ENCODE measurements around the gene FAM229A.

Gene FAM229A

GRCh38 chr1:32394141-32394889, 32.0 kb upstream of the FAM229A start, which contains the start of gene BSDC1:
Gene BSDC1 (minus strand): TSS chr1:32394441. CDS start chr1:32394414, 27 bp downstream.
- peak within 1 kb of the TSS; percentile 88 for H3K4me3 ChIP-seq (ENCODE audit: low read length)
- H3K27ac ChIP-seq (ENCODE audit: low read length): peak within 1 kb of the TSS; percentile 79
- H3K27me3 ChIP-seq (ENCODE audit: control insufficient read depth, insufficient read depth, low read length): no peaks in the 10 kb centered on the region
- H3K9me3 ChIP-seq (ENCODE audit: control insufficient read depth, low read depth, low read length): no peaks in the 10 kb centered on the region
- peaks cover 8% of the 10 kb centered on the region for H3K4me1 ChIP-seq (ENCODE audit: control insufficient read depth, low read depth, low read length)
- H3K9ac ChIP-seq (ENCODE audit: low read length): peak within 1 kb of the TSS; percentile 84
- peaks cover 11% of the 10 kb centered on the region for H3K36me3 ChIP-seq (ENCODE audit: control insufficient read depth, low read depth, low read length)

- Histone ChIP-seq H3K36me3 (ENCODE audit: control insufficient read depth, low read depth, low read length) (peaks cover 14% of the 10 kb centered on the region), H3K9me3 (ENCODE audit: control insufficient read depth, low read depth, low read length) (no peaks in the 10 kb centered on the region), H3K27me3 (ENCODE audit: control insufficient read depth, insufficient read depth, low read length) (no peaks in the 10 kb centered on the region), H3K4me3 (ENCODE audit: low read length) (peak overlapping the region; percentile 88), H3K9ac (ENCODE audit: low read length) (peak overlapping the region; percentile 84), H3K27ac (ENCODE audit: low read length) (peak overlapping the region; percentile 78), H3K4me1 (ENCODE audit: control insufficient read depth, low read depth, low read length) (peaks cover 8% of the 10 kb centered on the region)
These were observed 31.5 kb upstream of the FAM229A start for GRCh38 chr1:32393832-32394140.

GRCh38 chr1:32393136-32393535, 30.9 kb upstream of the FAM229A start:
- Histone ChIP-seq H3K9ac (ENCODE audit: low read length) (peak overlapping the region; percentile 84), H3K27me3 (ENCODE audit: control insufficient read depth, insufficient read depth, low read length) (no peaks in the 10 kb centered on the region), H3K4me3 (ENCODE audit: low read length) (peak overlapping the region; percentile 88), H3K9me3 (ENCODE audit: control insufficient read depth, low read depth, low read length) (no peaks in the 10 kb centered on the region), H3K27ac (ENCODE audit: low read length) (no peak overlapping the region), H3K36me3 (ENCODE audit: control insufficient read depth, low read depth, low read length) (peaks cover 18% of the 10 kb centered on the region), H3K4me1 (ENCODE audit: control insufficient read depth, low read depth, low read length) (peaks cover 8% of the 10 kb centered on the region)

- H3K4me3 ChIP-seq (ENCODE audit: low read length): no peak overlapping the region
- peaks cover 8% of the 10 kb centered on the region for H3K4me1 ChIP-seq (ENCODE audit: control insufficient read depth, low read depth, low read length)
- H3K9me3 ChIP-seq (ENCODE audit: control insufficient read depth, low read depth, low read length): no peaks in the 10 kb centered on the region
- H3K9ac ChIP-seq (ENCODE audit: low read length): no peak overlapping the region
- no peak overlapping the region for H3K27ac ChIP-seq (ENCODE audit: low read length)
- no peaks in the 10 kb centered on the region for H3K27me3 ChIP-seq (ENCODE audit: control insufficient read depth, insufficient read depth, low read length)
- H3K36me3 ChIP-seq (ENCODE audit: control insufficient read depth, low read depth, low read length): peaks cover 18% of the 10 kb centered on the region
These were observed 30.0 kb upstream of the FAM229A start for GRCh38 chr1:32392325-32392724.

- H3K4me1 ChIP-seq (ENCODE audit: control insufficient read depth, low read depth, low read length): peaks cover 8% of the 10 kb centered on the region
- H3K27me3 ChIP-seq (ENCODE audit: control insufficient read depth, insufficient read depth, low read length): no peaks in the 10 kb centered on the region
- peaks cover 26% of the 10 kb centered on the region for H3K36me3 ChIP-seq (ENCODE audit: control insufficient read depth, low read depth, low read length)
- H3K9ac ChIP-seq (ENCODE audit: low read length): no peak overlapping the region
- no peak overlapping the region for H3K4me3 ChIP-seq (ENCODE audit: low read length)
- no peak overlapping the region for H3K27ac ChIP-seq (ENCODE audit: low read length)
- no peaks in the 10 kb centered on the region for H3K9me3 ChIP-seq (ENCODE audit: control insufficient read depth, low read depth, low read length)
These were observed 28.9 kb upstream of the FAM229A start for GRCh38 chr1:32390904-32391870.

- Histone ChIP-seq H3K4me1 (ENCODE audit: control insufficient read depth, low read depth, low read length) (peaks cover 7% of the 10 kb centered on the region), H3K36me3 (ENCODE audit: control insufficient read depth, low read depth, low read length) (peaks cover 40% of the 10 kb centered on the region), H3K4me3 (ENCODE audit: low read length) (no peak overlapping the region), H3K27ac (ENCODE audit: low read length) (no peak overlapping the region), H3K9me3 (ENCODE audit: control insufficient read depth, low read depth, low read length) (no peaks in the 10 kb centered on the region), H3K9ac (ENCODE audit: low read length) (no peak overlapping the region), H3K27me3 (ENCODE audit: control insufficient read depth, insufficient read depth, low read length) (no peaks in the 10 kb centered on the region)
These were observed 26.4 kb upstream of the FAM229A start for GRCh38 chr1:32388641-32389040.

GRCh38 chr1:32386676-32387392, 24.5 kb upstream of the FAM229A start:
- Histone ChIP-seq H3K27me3 (ENCODE audit: control insufficient read depth, insufficient read depth, low read length) (no peaks in the 10 kb centered on the region), H3K4me1 (ENCODE audit: control insufficient read depth, low read depth, low read length) (no peaks in the 10 kb centered on the region), H3K4me3 (ENCODE audit: low read length) (no peak overlapping the region), H3K27ac (ENCODE audit: low read length) (no peak overlapping the region), H3K36me3 (ENCODE audit: control insufficient read depth, low read depth, low read length) (peaks cover 55% of the 10 kb centered on the region), H3K9me3 (ENCODE audit: control insufficient read depth, low read depth, low read length) (no peaks in the 10 kb centered on the region), H3K9ac (ENCODE audit: low read length) (no peak overlapping the region)

GRCh38 chr1:32380057-32380456, 17.8 kb upstream of the FAM229A start:
- peaks cover 83% of the 10 kb centered on the region for H3K36me3 ChIP-seq (ENCODE audit: control insufficient read depth, low read depth, low read length)
- no peak overlapping the region for H3K4me3 ChIP-seq (ENCODE audit: low read length)
- H3K9me3 ChIP-seq (ENCODE audit: control insufficient read depth, low read depth, low read length): no peaks in the 10 kb centered on the region
- H3K27me3 ChIP-seq (ENCODE audit: control insufficient read depth, insufficient read depth, low read length): no peaks in the 10 kb centered on the region
- no peak overlapping the region for H3K27ac ChIP-seq (ENCODE audit: low read length)
- no peaks in the 10 kb centered on the region for H3K4me1 ChIP-seq (ENCODE audit: control insufficient read depth, low read depth, low read length)
- no peak overlapping the region for H3K9ac ChIP-seq (ENCODE audit: low read length)

GRCh38 chr1:32377541-32378220, 15.4 kb upstream of the FAM229A start:
- no peaks in the 10 kb centered on the region for H3K9me3 ChIP-seq (ENCODE audit: control insufficient read depth, low read depth, low read length)
- no peak overlapping the region for H3K27ac ChIP-seq (ENCODE audit: low read length)
- no peak overlapping the region for H3K4me3 ChIP-seq (ENCODE audit: low read length)
- no peaks in the 10 kb centered on the region for H3K4me1 ChIP-seq (ENCODE audit: control insufficient read depth, low read depth, low read length)
- H3K9ac ChIP-seq (ENCODE audit: low read length): no peak overlapping the region
- peaks cover 84% of the 10 kb centered on the region for H3K36me3 ChIP-seq (ENCODE audit: control insufficient read depth, low read depth, low read length)
- no peaks in the 10 kb centered on the region for H3K27me3 ChIP-seq (ENCODE audit: control insufficient read depth, insufficient read depth, low read length)

- Histone ChIP-seq H3K36me3 (ENCODE audit: control insufficient read depth, low read depth, low read length) (peaks cover 84% of the 10 kb centered on the region), H3K4me1 (ENCODE audit: control insufficient read depth, low read depth, low read length) (no peaks in the 10 kb centered on the region), H3K9ac (ENCODE audit: low read length) (no peak overlapping the region), H3K27me3 (ENCODE audit: control insufficient read depth, insufficient read depth, low read length) (no peaks in the 10 kb centered on the region), H3K4me3 (ENCODE audit: low read length) (no peak overlapping the region), H3K9me3 (ENCODE audit: control insufficient read depth, low read depth, low read length) (no peaks in the 10 kb centered on the region), H3K27ac (ENCODE audit: low read length) (no peak overlapping the region)
These were observed 13.9 kb upstream of the FAM229A start for GRCh38 chr1:32376199-32376598.

Data from iPS-18a (cell line).